ENCODE results near the gene DDO.

DNA sequence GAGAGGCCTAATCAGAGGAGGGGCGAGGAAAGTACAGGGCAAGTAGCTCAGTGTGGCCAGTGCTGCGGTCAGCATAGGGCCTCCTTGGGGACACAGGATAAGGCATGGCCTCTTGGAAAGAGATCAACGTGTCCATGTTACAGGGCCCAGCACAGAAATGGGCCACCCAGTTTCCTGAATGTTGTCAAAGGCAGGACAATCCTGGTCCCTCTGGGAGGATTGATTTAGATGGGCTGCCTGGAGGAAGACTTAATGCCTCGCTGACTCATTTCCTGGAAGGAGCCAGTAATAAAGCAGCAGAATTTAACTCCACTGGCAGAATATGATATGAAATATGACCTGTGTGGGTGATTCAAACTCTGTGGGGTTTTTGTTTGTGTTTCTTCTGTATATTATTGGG, 16.6 kb downstream of the DDO start:
- TF ChIP-seq, protein P1, sequence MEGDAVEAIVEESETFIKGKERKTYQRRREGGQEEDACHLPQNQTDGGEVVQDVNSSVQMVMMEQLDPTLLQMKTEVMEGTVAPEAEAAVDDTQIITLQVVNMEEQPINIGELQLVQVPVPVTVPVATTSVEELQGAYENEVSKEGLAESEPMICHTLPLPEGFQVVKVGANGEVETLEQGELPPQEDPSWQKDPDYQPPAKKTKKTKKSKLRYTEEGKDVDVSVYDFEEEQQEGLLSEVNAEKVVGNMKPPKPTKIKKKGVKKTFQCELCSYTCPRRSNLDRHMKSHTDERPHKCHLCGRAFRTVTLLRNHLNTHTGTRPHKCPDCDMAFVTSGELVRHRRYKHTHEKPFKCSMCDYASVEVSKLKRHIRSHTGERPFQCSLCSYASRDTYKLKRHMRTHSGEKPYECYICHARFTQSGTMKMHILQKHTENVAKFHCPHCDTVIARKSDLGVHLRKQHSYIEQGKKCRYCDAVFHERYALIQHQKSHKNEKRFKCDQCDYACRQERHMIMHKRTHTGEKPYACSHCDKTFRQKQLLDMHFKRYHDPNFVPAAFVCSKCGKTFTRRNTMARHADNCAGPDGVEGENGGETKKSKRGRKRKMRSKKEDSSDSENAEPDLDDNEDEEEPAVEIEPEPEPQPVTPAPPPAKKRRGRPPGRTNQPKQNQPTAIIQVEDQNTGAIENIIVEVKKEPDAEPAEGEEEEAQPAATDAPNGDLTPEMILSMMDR (IDR thresholded peaks at IDR 0.05 in 2 of 3, conservative IDR thresholded peaks at IDR 0.05 in 1 of 3; ENCODE audit: insufficient read depth in 2 of 3, low read depth in 1 of 3, low read length in 3 of 3): no peak
- TF ChIP-seq FOXA3 (CRISPR knock-in tag; conservative IDR thresholded peaks at IDR 0.05 in 1 of 2, IDR thresholded peaks at IDR 0.05 in 1 of 2) (no peak), PTTG1 (tag; IDR thresholded peaks at IDR 0.05; ENCODE audit: low read depth) (no peak), NR1H2 (CRISPR knock-in tag; IDR thresholded peaks at IDR 0.05) (no peak), ZNF77 (CRISPR knock-in tag; IDR thresholded peaks at IDR 0.05) (no peak), MTA3 (IDR thresholded peaks at IDR 0.05; ENCODE audit: borderline replicate concordance) (no peak), RAD21 (CRISPR knock-in tag; conservative IDR thresholded peaks at IDR 0.05 in 1 of 2, IDR thresholded peaks at IDR 0.05 in 1 of 2) (no peak), BACH1 (tag; IDR thresholded peaks at IDR 0.05) (no peak), RCOR1 (IDR thresholded peaks at IDR 0.05; ENCODE audit: borderline replicate concordance in 1 of 2, low read depth in 2 of 2, low read length in 2 of 2) (no peak), POLR2A (conservative IDR thresholded peaks at IDR 0.05) (no peak)
- TF ChIP-seq, protein P2, sequence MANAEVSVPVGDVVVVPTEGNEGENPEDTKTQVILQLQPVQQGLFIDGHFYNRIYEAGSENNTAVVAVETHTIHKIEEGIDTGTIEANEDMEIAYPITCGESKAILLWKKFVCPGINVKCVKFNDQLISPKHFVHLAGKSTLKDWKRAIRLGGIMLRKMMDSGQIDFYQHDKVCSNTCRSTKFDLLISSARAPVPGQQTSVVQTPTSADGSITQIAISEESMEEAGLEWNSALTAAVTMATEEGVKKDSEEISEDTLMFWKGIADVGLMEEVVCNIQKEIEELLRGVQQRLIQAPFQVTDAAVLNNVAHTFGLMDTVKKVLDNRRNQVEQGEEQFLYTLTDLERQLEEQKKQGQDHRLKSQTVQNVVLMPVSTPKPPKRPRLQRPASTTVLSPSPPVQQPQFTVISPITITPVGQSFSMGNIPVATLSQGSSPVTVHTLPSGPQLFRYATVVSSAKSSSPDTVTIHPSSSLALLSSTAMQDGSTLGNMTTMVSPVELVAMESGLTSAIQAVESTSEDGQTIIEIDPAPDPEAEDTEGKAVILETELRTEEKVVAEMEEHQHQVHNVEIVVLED (CRISPR knock-in tag; IDR thresholded peaks at IDR 0.05): no peak
- TF ChIP-seq, protein P3, sequence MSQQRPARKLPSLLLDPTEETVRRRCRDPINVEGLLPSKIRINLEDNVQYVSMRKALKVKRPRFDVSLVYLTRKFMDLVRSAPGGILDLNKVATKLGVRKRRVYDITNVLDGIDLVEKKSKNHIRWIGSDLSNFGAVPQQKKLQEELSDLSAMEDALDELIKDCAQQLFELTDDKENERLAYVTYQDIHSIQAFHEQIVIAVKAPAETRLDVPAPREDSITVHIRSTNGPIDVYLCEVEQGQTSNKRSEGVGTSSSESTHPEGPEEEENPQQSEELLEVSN (IDR thresholded peaks at IDR 0.05; ENCODE audit: borderline replicate concordance in 1 of 2, extremely low read depth in 1 of 2, insufficient read depth in 1 of 2, insufficient read length in 1 of 2, low read depth in 1 of 2, low read length in 1 of 2, poor library complexity in 1 of 2, severe bottlenecking in 1 of 2): no peak
- TF ChIP-seq, protein P4, sequence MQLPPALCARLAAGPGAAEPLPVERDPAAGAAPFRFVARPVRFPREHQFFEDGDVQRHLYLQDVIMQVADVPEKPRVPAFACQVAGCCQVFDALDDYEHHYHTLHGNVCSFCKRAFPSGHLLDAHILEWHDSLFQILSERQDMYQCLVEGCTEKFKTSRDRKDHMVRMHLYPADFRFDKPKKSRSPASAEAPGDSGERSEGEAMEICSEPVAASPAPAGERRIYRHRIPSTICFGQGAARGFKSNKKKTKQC (CRISPR knock-in tag; IDR thresholded peaks at IDR 0.05): no peak
